Upper lobe of left lung (tissue), 6 donors: ENCODE measurements around the gene SMIM14. TPM values are rescaled to one million over a fixed set of nuclear protein-coding genes. Genes with fewer than 3 reads are reported as not detected.
"Not testable (repeated sequence)": the region's sequence is repeated elsewhere in the genome, so short reads cannot be mapped to it uniquely, and the experiment has no call there.

Experiments used
- ATAC-seq, 2 donors: fragments of 200-7000 bp; cut with Tn5 transposase; one replicate each; pipeline ENCODE4 v1.9.1; 2022; ENCODE audit warnings: mild to moderate bottlenecking in 2 of 2, moderate library complexity in 2 of 2; ENCODE audit not compliant: low FRiP score in 2 of 2
- DNase-seq, 2 donors: peaks; one replicate each; pipeline ENCODE4 v3.0.0-alpha.2; 2019 to 2020
- H3K27ac ChIP-seq, 4 donors: fragments of 200-600 bp; sonication (generic); one replicate each; pipeline ENCODE4 v1.5.1; 2016 to 2019
- H3K27me3 ChIP-seq, 4 donors: fragments of 200-600 bp; sonication (generic); one replicate each; pipeline ENCODE4 v1.5.1; 2017 to 2019
- H3K36me3 ChIP-seq, 4 donors: fragments of 200-600 bp; sonication (generic); one replicate each; pipeline ENCODE4 v1.5.1; 2016 to 2019
- H3K4me1 ChIP-seq, 4 donors: fragments of 200-600 bp; sonication (generic); one replicate each; pipeline ENCODE4 v1.5.1; 2018 to 2019
- H3K4me3 ChIP-seq, 4 donors: fragments of 200-600 bp; sonication (generic); one replicate each; pipeline ENCODE4 v1.5.1; 2017 to 2019; ENCODE audit warnings: mild to moderate bottlenecking in 2 of 4, moderate library complexity in 1 of 4
- H3K9me3 ChIP-seq, 4 donors: fragments of 200-600 bp; sonication (generic); one replicate each; pipeline ENCODE4 v1.5.1; 2018 to 2019
- CTCF ChIP-seq, 6 experiments: fragments of 450-650 bp in 4 of 6; fragments of 200-600 bp in 2 of 6; sonication (generic) in 2 of 6; IDR thresholded peaks; one replicate each; pipeline ENCODE4 v1.5.1; 2016 to 2019; ENCODE audit warnings: antibody characterized with exemption in 6 of 6
- EP300 ChIP-seq, 4 donors: sonication (generic); formaldehyde crosslinking; IDR thresholded peaks; one replicate each; pipeline ENCODE4 v1.5.1; 2017; ENCODE audit warnings: antibody characterized with exemption in 4 of 4, control low read depth in 2 of 4
- POLR2A ChIP-seq, 4 donors: fragments of 450-650 bp; IDR thresholded peaks; one replicate each; pipeline ENCODE4 v1.5.1; 2016 to 2017; ENCODE audit warnings: antibody characterized with exemption in 4 of 4, mild to moderate bottlenecking in 2 of 4
- POLR2AphosphoS5 ChIP-seq, 2 donors: sonication (generic); formaldehyde crosslinking; IDR thresholded peaks; one replicate each; pipeline ENCODE4 v1.5.1; 2017; ENCODE audit warnings: antibody characterized with exemption in 2 of 2
- WGBS, 2 donors: methylation state at CpG; one replicate each; pipeline ENCODE4 v1.1.5; 2017 to 2018; 5-methylcytosine and 5-hydroxymethylcytosine counted together
- total RNA-seq, 6 donors: library from RNA; depleted of rRNA in 4 of 6; stranded (reverse); fragments of >200 nt in 4 of 6; gene quantifications; one replicate each; pipeline versions ENCODE4 v1.1.0 to v1.2.1, GENCODE V29; 2016 to 2021
- donor health status: DM: no; HTN: no; CAD: no; lungs with moderate emphysema.
- donor health status: DM: no; HTN: yes; CAD: no; lungs with severe emphysema.

Gene SMIM14
- total RNA-seq, 6 donors from 2014 or later: 24.1 to 80.5 (median 40.4) TPM

GRCh38 chr4:39660045-39660444 lies 21.4 kb upstream of the SMIM14 start:
- TF ChIP-seq CTCF (IDR thresholded peaks at IDR 0.05): no peak
- no peak for TF ChIP-seq POLR2AphosphoS5 (IDR thresholded peaks at IDR 0.05)
- no peak for TF ChIP-seq EP300 (IDR thresholded peaks at IDR 0.05)
- TF ChIP-seq POLR2A (IDR thresholded peaks at IDR 0.05): no peak
- Histone ChIP-seq H3K27ac (no peak overlapping the region), H3K4me3 (no peak overlapping the region), H3K9me3 (no peaks in the 10 kb centered on the region), H3K27me3 (no peaks in the 10 kb centered on the region), H3K4me1 (no peaks in the 10 kb centered on the region), H3K36me3 (no peaks in the 10 kb centered on the region)
- ATAC-seq (no peak), DNase-seq (no peak)
- WGBS, 2 donors: 86 to 87% methylated on average over 6 of the region's 6 CpGs

GRCh38 chr4:39658756-39659155 lies 20.1 kb upstream of the SMIM14 start:
- DNase-seq (no peak), ATAC-seq (no peak)
- H3K4me3 ChIP-seq: no peak overlapping the region
- H3K27me3 ChIP-seq: no peaks in the 10 kb centered on the region
- no peaks in the 10 kb centered on the region for H3K9me3 ChIP-seq
- H3K4me1 ChIP-seq: no peaks in the 10 kb centered on the region
- 85 to 89% methylated on average over 3 of the region's 3 CpGs for WGBS, 2 donors
- no peaks in the 10 kb centered on the region for H3K36me3 ChIP-seq
- H3K27ac ChIP-seq: no peak overlapping the region
- TF ChIP-seq POLR2AphosphoS5 (IDR thresholded peaks at IDR 0.05) (no peak), EP300 (IDR thresholded peaks at IDR 0.05) (no peak), CTCF (IDR thresholded peaks at IDR 0.05) (no peak), POLR2A (IDR thresholded peaks at IDR 0.05) (no peak)

- no peak overlapping the region for H3K27ac ChIP-seq
- H3K9me3 ChIP-seq: no peaks in the 10 kb centered on the region
- no peaks in the 10 kb centered on the region for H3K27me3 ChIP-seq
- no peak overlapping the region for H3K4me3 ChIP-seq
- 88 to 91% methylated on average over 6 of the region's 6 CpGs for WGBS, 2 donors
- H3K4me1 ChIP-seq: no peaks in the 10 kb centered on the region
- no peaks in the 10 kb centered on the region for H3K36me3 ChIP-seq
- TF ChIP-seq POLR2AphosphoS5 (IDR thresholded peaks at IDR 0.05) (no peak), POLR2A (IDR thresholded peaks at IDR 0.05) (no peak), EP300 (IDR thresholded peaks at IDR 0.05) (no peak)
- no peak for DNase-seq
- no peak for ATAC-seq
Measured at GRCh38 chr4:39657465-39657864, 18.8 kb upstream of the SMIM14 start.

- H3K9me3 ChIP-seq, DNase-seq, H3K36me3 ChIP-seq, H3K4me3 ChIP-seq, H3K27me3 ChIP-seq, ATAC-seq, H3K4me1 ChIP-seq: not testable (repeated sequence)
- WGBS, 2 donors: 86 to 95% methylated on average over 5 of the region's 5 CpGs
- H3K27ac ChIP-seq: peak overlapping the region in 1 of 4 donors; percentile 27
Measured at GRCh38 chr4:39656638-39657037, 18.0 kb upstream of the SMIM14 start.

- H3K4me1 ChIP-seq: no peaks in the 10 kb centered on the region
- no peaks in the 10 kb centered on the region for H3K36me3 ChIP-seq
- H3K27me3 ChIP-seq: no peaks in the 10 kb centered on the region
- DNase-seq: no peak
- TF ChIP-seq EP300 (IDR thresholded peaks at IDR 0.05) (no peak), POLR2A (IDR thresholded peaks at IDR 0.05) (no peak), POLR2AphosphoS5 (IDR thresholded peaks at IDR 0.05) (no peak)
- peak overlapping the region in 3 of 4 donors; percentile 30 to 54 (median 44) for H3K27ac ChIP-seq
- ATAC-seq: peak in 1 of 2 donors; percentile 92
- no peaks in the 10 kb centered on the region for H3K9me3 ChIP-seq
- H3K4me3 ChIP-seq: no peak overlapping the region
- 75 to 79% methylated on average over 3 of the region's 3 CpGs for WGBS, 2 donors
Measured at GRCh38 chr4:39655876-39656275, 17.2 kb upstream of the SMIM14 start.

GRCh38 chr4:39655211-39655610 lies 16.5 kb upstream of the SMIM14 start:
- Histone ChIP-seq H3K27ac (peak overlapping the region in 2 of 4 donors; percentile 44 to 54), H3K27me3 (no peaks in the 10 kb centered on the region), H3K9me3 (no peaks in the 10 kb centered on the region), H3K36me3 (no peaks in the 10 kb centered on the region), H3K4me3 (no peak overlapping the region), H3K4me1 (no peaks in the 10 kb centered on the region)
- DNase-seq (no peak), ATAC-seq (peak in 1 of 2 donors; percentile 62)
- TF ChIP-seq POLR2AphosphoS5 (IDR thresholded peaks at IDR 0.05) (no peak), CTCF (IDR thresholded peaks at IDR 0.05) (no peak)

- H3K9me3 ChIP-seq, H3K27ac ChIP-seq, H3K36me3 ChIP-seq, H3K4me1 ChIP-seq, H3K4me3 ChIP-seq, H3K27me3 ChIP-seq, ATAC-seq, DNase-seq: not testable (repeated sequence)
- WGBS, 2 donors: 98 to 100% methylated on average over 4 of the region's 4 CpGs
Measured at GRCh38 chr4:39651586-39651985, 12.9 kb upstream of the SMIM14 start.
